Large intestine (tissue), 3 donors: ENCODE data around the gene EPB41L4A. TPM values are rescaled to one million over a fixed set of nuclear protein-coding genes. Genes with fewer than 3 reads are reported as not detected.

Experiments used
- DNase-seq, 2 donors: peaks; one replicate each; pipeline versions ENCODE4 v3.0.0 to v3.0.0-alpha.2; 2013
- H3K27ac ChIP-seq: one replicate; pipeline ENCODE4 v1.5.1; 2013; ENCODE audit warnings: low read length
- H3K27me3 ChIP-seq: 2 replicates; pipeline ENCODE4 v1.6.1; 2013; ENCODE audit warnings: low read length; ENCODE audit not compliant: control insufficient read depth, insufficient read depth
- H3K36me3 ChIP-seq: 2 replicates; pipeline ENCODE4 v1.6.1; 2013; ENCODE audit warnings: low read length; ENCODE audit not compliant: control insufficient read depth, insufficient read depth
- H3K4me1 ChIP-seq: one replicate; pipeline ENCODE4 v1.6.1; 2013; ENCODE audit warnings: low read length; ENCODE audit not compliant: control insufficient read depth, insufficient read depth
- H3K4me3 ChIP-seq: one replicate; pipeline ENCODE4 v1.5.1; 2013; ENCODE audit warnings: low read length
- H3K9me3 ChIP-seq: one replicate; pipeline ENCODE4 v1.6.1; 2013; ENCODE audit warnings: mild to moderate bottlenecking, low read depth, low read length, moderate library complexity; ENCODE audit not compliant: control insufficient read depth
- WGBS: methylation state at CpG from one replicate; pipeline ENCODE4 v1.1.5; 2013; ENCODE audit warnings: low lambda C conversion rate; ENCODE audit not compliant: insufficient coverage; 5-methylcytosine and 5-hydroxymethylcytosine counted together
- polyA plus RNA-seq: library from polyadenylated mRNA; unstranded; fragments of 120-200 nt; gene quantifications from one replicate; pipeline ENCODE4 v1.2.1, GENCODE V29; 2013

Gene EPB41L4A
- polyA plus RNA-seq, 1 donor, result 2.2 TPM

DNA sequence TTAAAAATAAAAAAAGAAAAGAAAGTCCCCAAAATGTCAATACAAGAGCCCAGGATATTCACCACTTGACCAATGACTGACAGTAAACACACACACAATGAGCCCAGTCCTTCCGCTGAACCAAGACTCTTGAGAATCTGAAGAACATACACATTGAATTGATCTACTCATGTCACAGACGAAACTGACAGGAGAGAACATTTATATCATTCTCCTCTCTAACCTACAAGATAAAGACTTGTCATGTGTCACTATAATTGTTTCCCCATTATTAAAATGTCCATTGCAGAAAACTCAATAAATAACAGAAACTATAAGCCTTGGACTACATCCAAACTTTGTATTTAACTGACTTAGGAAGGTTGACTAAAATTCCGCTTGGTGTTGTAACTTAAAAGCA, 296.7 kb downstream of the EPB41L4A start:
- WGBS, result 100% methylated on average over 1 of the region's 3 CpGs
- H3K4me1 ChIP-seq, result no peaks in the 10 kb centered on the region
- no peak for DNase-seq
- H3K36me3 ChIP-seq, result no peaks in the 10 kb centered on the region
- no peak overlapping the region for H3K27ac ChIP-seq
- no peak overlapping the region for H3K4me3 ChIP-seq
- no peaks in the 10 kb centered on the region for H3K9me3 ChIP-seq
- H3K27me3 ChIP-seq, result no peaks in the 10 kb centered on the region

GRCh38 chr5:112121258-112121657, 297.8 kb downstream of the EPB41L4A start:
- no peak overlapping the region for H3K4me3 ChIP-seq
- no peaks in the 10 kb centered on the region for H3K36me3 ChIP-seq
- H3K27me3 ChIP-seq, result no peaks in the 10 kb centered on the region
- no peak overlapping the region for H3K27ac ChIP-seq
- DNase-seq, result no peak
- 87% methylated on average over 3 of the region's 3 CpGs for WGBS
- no peaks in the 10 kb centered on the region for H3K4me1 ChIP-seq
- no peaks in the 10 kb centered on the region for H3K9me3 ChIP-seq

- Histone ChIP-seq H3K27ac (no peak overlapping the region), H3K4me1 (no peaks in the 10 kb centered on the region), H3K9me3 (no peaks in the 10 kb centered on the region), H3K36me3 (no peaks in the 10 kb centered on the region), H3K27me3 (no peaks in the 10 kb centered on the region), H3K4me3 (no peak overlapping the region)
- 100% methylated on average over 2 of the region's 2 CpGs for WGBS
- DNase-seq, result peak in 1 of 2 donors; percentile 7
These were observed 299.1 kb downstream of the EPB41L4A start for GRCh38 chr5:112119969-112120368.

- Histone ChIP-seq H3K36me3 (no peaks in the 10 kb centered on the region), H3K9me3 (no peaks in the 10 kb centered on the region), H3K4me1 (no peaks in the 10 kb centered on the region), H3K4me3 (no peak overlapping the region), H3K27ac (no peak overlapping the region), H3K27me3 (no peaks in the 10 kb centered on the region)
- no peak for DNase-seq
- no CpG with 5 or more reads among the region's 3 CpGs for WGBS
These were observed 299.6 kb downstream of the EPB41L4A start for GRCh38 chr5:112119508-112119907.

GRCh38 chr5:112117551-112117950, 301.5 kb downstream of the EPB41L4A start:
- DNase-seq, result no peak
- WGBS, result 80% methylated on average over 1 of the region's 1 CpG
- Histone ChIP-seq H3K36me3 (no peaks in the 10 kb centered on the region), H3K4me3 (no peak overlapping the region), H3K9me3 (no peaks in the 10 kb centered on the region), H3K27ac (no peak overlapping the region), H3K4me1 (no peaks in the 10 kb centered on the region), H3K27me3 (no peaks in the 10 kb centered on the region)

DNA sequence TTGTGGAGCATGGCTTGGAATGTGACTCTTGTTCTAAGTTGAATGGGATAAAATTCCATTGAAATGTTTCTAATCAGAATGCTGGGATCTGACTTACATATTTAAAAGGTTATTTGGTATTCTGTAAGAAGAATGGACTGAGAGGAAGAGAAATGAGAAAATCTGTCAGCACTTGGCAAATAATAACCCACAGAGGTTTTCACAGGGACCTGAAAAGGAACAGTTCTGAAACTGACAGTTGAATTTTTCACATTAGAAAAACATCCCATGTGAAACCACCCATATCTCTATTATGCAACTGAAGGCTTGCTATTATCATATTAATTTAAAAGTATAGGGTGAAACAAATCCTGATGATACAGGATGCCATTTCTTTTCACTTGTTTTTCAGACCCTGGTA, 302.7 kb downstream of the EPB41L4A start:
- no peaks in the 10 kb centered on the region for H3K9me3 ChIP-seq
- no peak overlapping the region for H3K27ac ChIP-seq
- H3K36me3 ChIP-seq, result no peaks in the 10 kb centered on the region
- no peak for DNase-seq
- no peak overlapping the region for H3K4me3 ChIP-seq
- H3K27me3 ChIP-seq, result no peaks in the 10 kb centered on the region
- no peaks in the 10 kb centered on the region for H3K4me1 ChIP-seq

DNA sequence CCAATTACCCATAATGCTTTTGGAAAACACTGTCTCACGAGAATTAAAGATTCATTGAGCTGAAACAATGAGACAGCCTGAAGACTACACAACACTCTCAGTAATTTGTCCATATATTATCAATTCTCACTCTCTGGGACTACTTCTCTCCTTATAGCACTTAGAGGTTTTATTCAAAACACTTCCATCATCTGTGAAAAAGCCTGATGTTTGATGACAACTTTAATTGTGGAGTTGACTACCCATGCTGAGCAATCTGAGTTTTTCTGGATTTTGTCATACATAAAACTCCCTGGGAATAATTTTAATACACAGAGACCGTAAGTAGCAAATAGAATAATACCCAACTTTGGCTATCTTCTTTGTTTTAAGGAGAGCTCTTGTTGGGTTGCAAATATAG, 305.5 kb downstream of the EPB41L4A start:
- 71% methylated on average over 2 of the region's 2 CpGs for WGBS

More for the DNA sequence above, 305.5 kb downstream of the EPB41L4A start:
- H3K4me3 ChIP-seq, result no peak overlapping the region
- no peak for DNase-seq
- no peaks in the 10 kb centered on the region for H3K36me3 ChIP-seq
- H3K27me3 ChIP-seq, result no peaks in the 10 kb centered on the region
- H3K9me3 ChIP-seq, result no peaks in the 10 kb centered on the region
- no peaks in the 10 kb centered on the region for H3K4me1 ChIP-seq
- no peak overlapping the region for H3K27ac ChIP-seq
